ENCODE results near the gene NDC80. TPM values are rescaled to one million over a fixed set of nuclear protein-coding genes. Genes with fewer than 3 reads are reported as not detected.

NDC80 gene
- total RNA-seq, 1 donor from 2014 or later = 6.3 TPM

- no peak for DNase-seq (ENCODE audit: low spot score)
Measured at GRCh38 chr18:2557536-2557935, 13.8 kb upstream of the NDC80 start.

GRCh38 chr18:2559249-2559648 is 12.1 kb upstream of the NDC80 start:
- no peak for DNase-seq (ENCODE audit: low spot score)

GRCh38 chr18:2564373-2564772 is 7.0 kb upstream of the NDC80 start:
- DNase-seq (ENCODE audit: low spot score) = no peak

GRCh38 chr18:2568129-2568528 is 3.2 kb upstream of the NDC80 start:
- DNase-seq (ENCODE audit: low spot score) = no peak

- DNase-seq (ENCODE audit: low spot score) = no peak
Measured at GRCh38 chr18:2568605-2569004, 2.8 kb upstream of the NDC80 start.

GRCh38 chr18:2569338-2570207 is 1.8 kb upstream of the NDC80 start:
- DNase-seq (ENCODE audit: low spot score) = no peak

GRCh38 chr18:2570772-2571199 is 571 bp upstream of the NDC80 start:
- peak; percentile 73 for DNase-seq (ENCODE audit: low spot score)

GRCh38 chr18:2572171-2572569 is 813 bp downstream of the NDC80 start:
- DNase-seq (ENCODE audit: low spot score) = no peak

GRCh38 chr18:2572892-2573291 is 1.5 kb downstream of the NDC80 start:
- no peak for DNase-seq (ENCODE audit: low spot score)

- DNase-seq (ENCODE audit: low spot score) = no peak
Measured at GRCh38 chr18:2573408-2573807, 2.1 kb downstream of the NDC80 start.

GRCh38 chr18:2587788-2588187 is 16.4 kb downstream of the NDC80 start:
- DNase-seq (ENCODE audit: low spot score) = no peak

- peak; percentile 73 for DNase-seq (ENCODE audit: low spot score)
Measured at GRCh38 chr18:2588666-2589344, 17.4 kb downstream of the NDC80 start.

GRCh38 chr18:2589345-2590068 is 18.1 kb downstream of the NDC80 start:
- no peak for DNase-seq (ENCODE audit: low spot score)

GRCh38 chr18:2590303-2590702 is 18.9 kb downstream of the NDC80 start:
- no peak for DNase-seq (ENCODE audit: low spot score)

GRCh38 chr18:2597639-2598038 is 26.3 kb downstream of the NDC80 start:
- no peak for DNase-seq (ENCODE audit: low spot score)

GRCh38 chr18:2602844-2603243 is 31.5 kb downstream of the NDC80 start:
- no peak for DNase-seq (ENCODE audit: low spot score)

- DNase-seq (ENCODE audit: low spot score) = no peak
Measured at GRCh38 chr18:2606335-2606734, 35.0 kb downstream of the NDC80 start.

- DNase-seq (ENCODE audit: low spot score) = no peak
Measured at GRCh38 chr18:2609604-2610003, 38.2 kb downstream of the NDC80 start.

GRCh38 chr18:2610549-2610948 is 39.2 kb downstream of the NDC80 start:
- DNase-seq (ENCODE audit: low spot score) = no peak

- DNase-seq (ENCODE audit: low spot score) = no peak
Measured at GRCh38 chr18:2612996-2613395, 41.6 kb downstream of the NDC80 start.

- no peak for DNase-seq (ENCODE audit: low spot score)
Measured at GRCh38 chr18:2617401-2617998, 46.1 kb downstream of the NDC80 start.

GRCh38 chr18:2618009-2618408 is 46.7 kb downstream of the NDC80 start:
- no peak for DNase-seq (ENCODE audit: low spot score)

Measured in umbilical cord (tissue), 2 donors.